ENCODE data around the gene RPL38. TPM values are rescaled to one million over a fixed set of nuclear protein-coding genes. Genes with fewer than 3 reads are reported as not detected.

Gene RPL38
- total and polyA plus RNA-seq, 2 of the 4 experiments (the other 2 are of a cell fraction), result 111 to 527 TPM

DNA sequence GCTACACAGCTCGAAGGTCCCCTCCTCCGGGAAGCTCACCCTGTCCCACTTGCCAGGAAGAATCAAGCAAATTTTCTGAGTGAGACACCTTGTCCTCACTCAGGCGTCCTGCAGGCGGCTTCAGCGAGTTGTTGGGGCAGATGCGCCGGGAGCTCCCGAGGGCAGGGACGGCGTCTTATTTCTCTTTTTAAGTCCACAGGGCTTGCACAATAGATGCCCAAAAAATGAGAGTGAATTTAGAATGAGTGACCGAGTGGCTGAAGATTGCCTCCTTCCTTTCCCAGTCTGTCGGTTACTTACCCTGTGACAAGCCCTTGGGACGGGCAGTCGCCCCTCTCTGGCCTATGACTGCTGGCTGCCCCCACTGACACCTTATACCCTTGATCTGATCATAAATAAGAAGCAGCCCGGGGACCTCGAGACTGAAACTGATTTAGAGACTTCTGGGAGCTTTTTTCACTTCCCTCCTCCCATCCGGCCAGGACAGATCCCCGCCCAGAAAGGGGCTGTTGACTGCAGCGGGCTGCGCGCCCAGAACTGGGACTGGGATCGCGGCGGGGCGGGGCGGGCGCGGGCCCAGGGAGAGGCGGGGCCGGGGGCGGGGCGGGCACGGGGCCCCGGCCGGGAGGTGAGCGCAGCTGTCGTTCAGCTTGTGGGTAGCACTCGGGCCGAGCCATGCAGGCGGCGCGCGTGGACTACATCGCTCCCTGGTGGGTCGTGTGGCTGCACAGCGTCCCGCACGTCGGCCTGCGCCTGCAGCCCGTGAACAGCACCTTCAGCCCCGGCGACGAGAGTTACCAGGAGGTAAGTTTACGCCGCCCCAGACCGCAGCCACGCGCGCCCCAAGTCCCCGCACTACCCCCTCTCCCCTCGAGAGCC, 9.7 kb downstream of the RPL38 start, which contains the start of gene TTYH2:
TTYH2 (plus strand) TSS at position 659 of the 879 bp plus-strand sequence; CDS start at position 676, 17 bp downstream.
- H3K27ac ChIP-seq (ENCODE audit: insufficient read depth, low read length), result peak within 1 kb of the TSS; percentile 22
- dilution Hi-C loops (cut with HindIII; ENCODE audit: low sequenced_read_pairs, unreplicated experiment), result no loop called here
- H3K36me3 ChIP-seq (ENCODE audit: control insufficient read depth, insufficient read depth, low read length), result peaks cover 16% of the 10 kb centered on the region
- H4K20me1 ChIP-seq (ENCODE audit: insufficient read depth, low read length), result peaks cover 31% of the 10 kb centered on the region
- H4K5ac ChIP-seq (ENCODE audit: low read depth, low read length), result no peak within 1 kb of the TSS
- ChIA-PET CTCF (interaction anchor here (1.0 to 2.3 kb wide), 4 partner anchors 10 to 83 kb away, joined by 4 to 9 read pairs (median 4); partner anchors contain the start of gene RPL38), POLR2A (ENCODE audit: unreplicated experiment) (interaction anchor here (0.8 to 1.2 kb wide), 2 partner anchors 9 to 14 kb away, joined by 4 read pairs; no protein-coding TSS in a partner anchor)
- H2AK9ac ChIP-seq (replicated peaks; ENCODE audit: low read depth, low read length, poor library complexity), result peak within 1 kb of the TSS; percentile 66
- ATAC-seq (ENCODE audit: low read depth), result peak; percentile 89
- H3K23ac ChIP-seq (ENCODE audit: low read depth, low read length), result peak within 1 kb of the TSS; percentile 92
- no peaks in the 10 kb centered on the region; the same call in 1 of the 2 replicates for H3K27me3 ChIP-seq (ENCODE audit: control insufficient read depth, insufficient read depth, low read length)
- H2BK120ac ChIP-seq (ENCODE audit: low read depth, low read length), result 0 out of 2 replicates have a peak within 1 kb of the TSS, but pooled peaks have one; percentile 25
- H3K4me3 ChIP-seq (ENCODE audit: insufficient read depth, low read depth, low read length), result peak within 1 kb of the TSS; percentile 67
- intact Hi-C loops (cut with micrococcal nuclease), result loop anchor here (1.0 kb wide), 1 partner anchor 241 kb away; no protein-coding TSS in a partner anchor
- H3K18ac ChIP-seq (ENCODE audit: low read depth, low read length), result no peak within 1 kb of the TSS
- peak within 1 kb of the TSS; percentile 83 for H3K4me2 ChIP-seq (ENCODE audit: low read depth, low read length)
- no peak within 1 kb of the TSS for H2BK20ac ChIP-seq (ENCODE audit: low read depth, low read length)
- peak within 1 kb of the TSS; percentile 19 to 64; a peak in 2 of 4 replicates for H4K8ac ChIP-seq (ENCODE audit: low read depth in 2 of 2, low read length in 2 of 2)
- no peaks in the 10 kb centered on the region for H3K9me3 ChIP-seq (ENCODE audit: control insufficient read depth, insufficient read depth, low read length)
- peak within 1 kb of the TSS; percentile 79 for H3K4ac ChIP-seq (ENCODE audit: low read depth, low read length)
- H4K91ac ChIP-seq (ENCODE audit: insufficient read depth, low read depth, low read length), result peak within 1 kb of the TSS; percentile 31
- in situ Hi-C loops (cut with MboI; ENCODE audit: low sequenced_read_pairs), result loop anchor here (25.0 kb wide), 1 partner anchor 649 kb away; the partner anchor contains the start of genes FDXR and GRIN2C
- no peak within 1 kb of the TSS for H2BK5ac ChIP-seq (ENCODE audit: low read depth, low read length, poor library complexity, severe bottlenecking)
- peaks cover 11 to 25% of the 10 kb centered on the region in 2 experiments for H3K79me1 ChIP-seq (ENCODE audit: low read depth in 1 of 2, low read length in 2 of 2)
- H3K9ac ChIP-seq (ENCODE audit: low read depth, low read length), result peak within 1 kb of the TSS; percentile 63
- no peak within 1 kb of the TSS for H3K56ac ChIP-seq (ENCODE audit: extremely low read depth, insufficient read depth, low read length)
- DNase-seq, result peak; percentile 82
- H3K14ac ChIP-seq (replicated peaks; ENCODE audit: low read depth, low read length), result peak within 1 kb of the TSS; percentile 89
- BruUV-seq (replicated peaks), result no TSS peak
- H3K4me1 ChIP-seq (ENCODE audit: control insufficient read depth, insufficient read depth, low read length), result peaks cover 13% of the 10 kb centered on the region
- H3K9me1 ChIP-seq (ENCODE audit: insufficient read depth, low read length), result no peaks in the 10 kb centered on the region
- WGBS, 2 experiments (ENCODE audit: extremely low coverage in 2 of 2, insufficient read length in 1 of 2), result 0% methylated on average over 19 of the region's 62 CpGs; no CpG with 5 or more reads in 1 of the 2 experiments
- H2AK5ac ChIP-seq (ENCODE audit: low read depth, low read length), result no peak within 1 kb of the TSS
- no peak within 1 kb of the TSS for H2BK15ac ChIP-seq (ENCODE audit: low read depth, low read length)
- peak within 1 kb of the TSS; percentile 96 for H2AFZ ChIP-seq (replicated peaks; ENCODE audit: low read length, poor library complexity)
- TF ChIP-seq RAD21 (IDR thresholded peaks at IDR 0.05; ENCODE audit: low read length) (0 out of 2 replicates have a peak, but pooled peaks have one; percentile 17), RFX5 (IDR thresholded peaks at IDR 0.05; ENCODE audit: low read depth, low read length) (no peak), NFE2L2 (IDR thresholded peaks at IDR 0.05; ENCODE audit: low read depth, low read length) (no peak), MAFK (IDR thresholded peaks at IDR 0.05; ENCODE audit: low read depth, low read length) (no peak), POLR2A (IDR thresholded peaks at IDR 0.05; ENCODE audit: low read depth, low read length) (no peak; the same call in 1 of the 2 replicates), SMC3 (IDR thresholded peaks at IDR 0.05; ENCODE audit: low read depth, low read length) (no peak), CHD1 (IDR thresholded peaks at IDR 0.05; ENCODE audit: low read depth, low read length) (no peak), MAZ (IDR thresholded peaks at IDR 0.05; ENCODE audit: borderline replicate concordance, low read depth, low read length) (peak; percentile 74; the same call in 1 of the 2 replicates), MXI1 (IDR thresholded peaks at IDR 0.05; ENCODE audit: borderline replicate concordance, low read depth, low read length) (no peak; the same call in 1 of the 2 replicates)
- TF ChIP-seq, protein P1, sequence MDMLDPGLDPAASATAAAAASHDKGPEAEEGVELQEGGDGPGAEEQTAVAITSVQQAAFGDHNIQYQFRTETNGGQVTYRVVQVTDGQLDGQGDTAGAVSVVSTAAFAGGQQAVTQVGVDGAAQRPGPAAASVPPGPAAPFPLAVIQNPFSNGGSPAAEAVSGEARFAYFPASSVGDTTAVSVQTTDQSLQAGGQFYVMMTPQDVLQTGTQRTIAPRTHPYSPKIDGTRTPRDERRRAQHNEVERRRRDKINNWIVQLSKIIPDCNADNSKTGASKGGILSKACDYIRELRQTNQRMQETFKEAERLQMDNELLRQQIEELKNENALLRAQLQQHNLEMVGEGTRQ (IDR thresholded peaks at IDR 0.05; ENCODE audit: low read depth, low read length), result no peak
- TF ChIP-seq, protein P2, sequence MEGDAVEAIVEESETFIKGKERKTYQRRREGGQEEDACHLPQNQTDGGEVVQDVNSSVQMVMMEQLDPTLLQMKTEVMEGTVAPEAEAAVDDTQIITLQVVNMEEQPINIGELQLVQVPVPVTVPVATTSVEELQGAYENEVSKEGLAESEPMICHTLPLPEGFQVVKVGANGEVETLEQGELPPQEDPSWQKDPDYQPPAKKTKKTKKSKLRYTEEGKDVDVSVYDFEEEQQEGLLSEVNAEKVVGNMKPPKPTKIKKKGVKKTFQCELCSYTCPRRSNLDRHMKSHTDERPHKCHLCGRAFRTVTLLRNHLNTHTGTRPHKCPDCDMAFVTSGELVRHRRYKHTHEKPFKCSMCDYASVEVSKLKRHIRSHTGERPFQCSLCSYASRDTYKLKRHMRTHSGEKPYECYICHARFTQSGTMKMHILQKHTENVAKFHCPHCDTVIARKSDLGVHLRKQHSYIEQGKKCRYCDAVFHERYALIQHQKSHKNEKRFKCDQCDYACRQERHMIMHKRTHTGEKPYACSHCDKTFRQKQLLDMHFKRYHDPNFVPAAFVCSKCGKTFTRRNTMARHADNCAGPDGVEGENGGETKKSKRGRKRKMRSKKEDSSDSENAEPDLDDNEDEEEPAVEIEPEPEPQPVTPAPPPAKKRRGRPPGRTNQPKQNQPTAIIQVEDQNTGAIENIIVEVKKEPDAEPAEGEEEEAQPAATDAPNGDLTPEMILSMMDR (conservative IDR thresholded peaks at IDR 0.05; ENCODE audit: low read depth, low read length), result peak; percentile 27
- TF ChIP-seq, protein P3, sequence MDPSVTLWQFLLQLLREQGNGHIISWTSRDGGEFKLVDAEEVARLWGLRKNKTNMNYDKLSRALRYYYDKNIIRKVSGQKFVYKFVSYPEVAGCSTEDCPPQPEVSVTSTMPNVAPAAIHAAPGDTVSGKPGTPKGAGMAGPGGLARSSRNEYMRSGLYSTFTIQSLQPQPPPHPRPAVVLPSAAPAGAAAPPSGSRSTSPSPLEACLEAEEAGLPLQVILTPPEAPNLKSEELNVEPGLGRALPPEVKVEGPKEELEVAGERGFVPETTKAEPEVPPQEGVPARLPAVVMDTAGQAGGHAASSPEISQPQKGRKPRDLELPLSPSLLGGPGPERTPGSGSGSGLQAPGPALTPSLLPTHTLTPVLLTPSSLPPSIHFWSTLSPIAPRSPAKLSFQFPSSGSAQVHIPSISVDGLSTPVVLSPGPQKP (IDR thresholded peaks at IDR 0.05; ENCODE audit: borderline replicate concordance, low read depth, low read length), result no peak
